DND-41 (cell line): ENCODE data around the gene TSPAN2.

Source experiments
- EZH2 ChIP-seq: IDR thresholded peaks from 3 replicates; pipeline ENCODE4 v1.6.1; 2012; ENCODE audit warnings: borderline replicate concordance, low read depth, mild to moderate bottlenecking, moderate library complexity, low read length, inconsistent platforms; ENCODE audit not compliant: severe bottlenecking
- TF ChIP-seq, protein P1 (sequence below): IDR thresholded peaks from 2 replicates; pipeline ENCODE4 v1.5.1; 2012; ENCODE audit warnings: borderline replicate concordance, low read length, moderate library complexity, mild to moderate bottlenecking; ENCODE audit not compliant: poor library complexity, severe bottlenecking; ENCODE audit errors: extremely low read depth

DNA sequence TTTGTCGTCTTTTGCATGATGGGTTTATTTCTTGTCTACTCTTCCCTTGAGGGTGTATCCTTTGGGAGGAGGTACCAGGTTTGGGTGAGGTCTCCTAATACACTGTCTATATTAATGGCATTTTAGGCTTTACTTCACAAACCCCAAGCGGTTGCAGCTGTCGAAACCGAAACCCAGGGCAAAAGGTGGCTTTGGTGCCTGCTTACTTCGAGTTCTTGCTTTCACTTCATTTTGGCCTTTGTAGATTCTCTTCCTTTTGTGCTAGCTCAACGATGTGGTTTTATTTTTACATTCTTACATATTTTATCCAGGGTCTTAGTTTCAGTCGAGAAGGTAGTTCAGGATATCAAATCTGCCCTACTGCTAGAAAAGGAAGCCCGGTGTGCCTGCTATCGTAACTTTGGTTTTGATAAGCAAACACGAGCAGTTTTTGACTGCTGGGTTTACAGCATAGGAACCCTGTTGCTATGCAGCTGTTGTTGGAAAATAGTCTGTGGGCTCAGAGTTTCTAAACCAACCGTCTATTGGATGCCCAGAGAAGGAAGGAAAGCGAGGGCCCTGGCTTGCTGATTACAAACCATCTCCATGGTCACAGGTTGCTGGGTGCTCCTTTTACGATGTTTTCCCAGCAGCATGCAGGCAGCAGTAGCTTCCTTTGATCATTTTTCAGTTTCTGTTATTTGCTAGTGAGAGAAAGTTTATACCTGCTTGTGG, 9.8 kb upstream of the TSPAN2 start:
- TF ChIP-seq, protein P1, sequence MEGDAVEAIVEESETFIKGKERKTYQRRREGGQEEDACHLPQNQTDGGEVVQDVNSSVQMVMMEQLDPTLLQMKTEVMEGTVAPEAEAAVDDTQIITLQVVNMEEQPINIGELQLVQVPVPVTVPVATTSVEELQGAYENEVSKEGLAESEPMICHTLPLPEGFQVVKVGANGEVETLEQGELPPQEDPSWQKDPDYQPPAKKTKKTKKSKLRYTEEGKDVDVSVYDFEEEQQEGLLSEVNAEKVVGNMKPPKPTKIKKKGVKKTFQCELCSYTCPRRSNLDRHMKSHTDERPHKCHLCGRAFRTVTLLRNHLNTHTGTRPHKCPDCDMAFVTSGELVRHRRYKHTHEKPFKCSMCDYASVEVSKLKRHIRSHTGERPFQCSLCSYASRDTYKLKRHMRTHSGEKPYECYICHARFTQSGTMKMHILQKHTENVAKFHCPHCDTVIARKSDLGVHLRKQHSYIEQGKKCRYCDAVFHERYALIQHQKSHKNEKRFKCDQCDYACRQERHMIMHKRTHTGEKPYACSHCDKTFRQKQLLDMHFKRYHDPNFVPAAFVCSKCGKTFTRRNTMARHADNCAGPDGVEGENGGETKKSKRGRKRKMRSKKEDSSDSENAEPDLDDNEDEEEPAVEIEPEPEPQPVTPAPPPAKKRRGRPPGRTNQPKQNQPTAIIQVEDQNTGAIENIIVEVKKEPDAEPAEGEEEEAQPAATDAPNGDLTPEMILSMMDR = no peak
- TF ChIP-seq EZH2 = no peak
